B cell (primary cell): ENCODE measurements around the gene RUFY1. TPM values are rescaled to one million over a fixed set of nuclear protein-coding genes. Genes with fewer than 3 reads are reported as not detected.
"Not testable (repeated sequence)": the region's sequence is repeated elsewhere in the genome, so short reads cannot be mapped to it uniquely, and the experiment has no call there.

Experiments used
- ATAC-seq: fragments of 200-7000 bp; cut with Tn5 transposase; one replicate; pipeline ENCODE4 v1.10.0; 2021; ENCODE audit warnings: low read depth, mild to moderate bottlenecking, moderate number of reproducible peaks, moderate library complexity
- CTCF ChIA-PET: fragments of 350-600 bp; sonication (Branson Sonifier 250); formaldehyde crosslinking; loops from one replicate; lab custom pipeline; 2021; ENCODE audit warnings: antibody characterized with exemption, inconsistent platforms; lab: Charles Lee
- POLR2A ChIA-PET: fragments of 350-600 bp; sonication (Branson Sonifier 250); formaldehyde crosslinking; loops from one replicate; lab custom pipeline; 2021; ENCODE audit warnings: antibody characterized with exemption; lab: Charles Lee
- DNase-seq: peaks from one replicate; pipeline ENCODE4 v3.0.0; 2013
- H2AFZ ChIP-seq: 2 replicates; pipeline ENCODE4 v1.6.1; 2012; ENCODE audit warnings: mild to moderate bottlenecking, low read depth, low read length; ENCODE audit not compliant: insufficient read depth, poor library complexity, severe bottlenecking
- H3K27ac ChIP-seq, 2 donors: 1 replicate in 1 of 2; 2 replicates in 1 of 2; pipeline ENCODE4 v1.5.1; 2012 to 2013; ENCODE audit warnings: low read length in 2 of 2, mild to moderate bottlenecking in 2 of 2, moderate library complexity in 1 of 2
- H3K27me3 ChIP-seq, 4 experiments: fragments of 200-600 bp in 1 of 4; sonication (generic) in 1 of 4; replicated peaks in 1 of 4; 1 replicate in 2 of 4; 2 replicates in 2 of 4; pipeline versions ENCODE4 v1.6.1 to v1.7.0; 2013 to 2016; ENCODE audit warnings: low read length in 3 of 4, mild to moderate bottlenecking in 2 of 4, mixed read lengths in 1 of 4, moderate library complexity in 1 of 4; ENCODE audit not compliant: insufficient read depth in 4 of 4, control insufficient read depth in 3 of 4; ENCODE audit errors: control extremely low read depth in 1 of 4
- H3K36me3 ChIP-seq, 2 experiments: replicated peaks in 1 of 2; 1 replicate in 1 of 2; 2 replicates in 1 of 2; pipeline versions ENCODE4 v1.6.1 to v1.7.1; 2013; ENCODE audit warnings: low read length in 1 of 2; ENCODE audit not compliant: insufficient read depth in 2 of 2, control insufficient read depth in 1 of 2; ENCODE audit errors: control extremely low read depth in 1 of 2, extremely low read depth in 1 of 2
- H3K4me1 ChIP-seq, 2 donors: fragments of 200-600 bp in 1 of 2; sonication (generic) in 1 of 2; 1 replicate in 1 of 2; 2 replicates in 1 of 2; pipeline versions ENCODE4 v1.5.1 to v1.6.1; 2013 to 2017; ENCODE audit warnings: low read length in 2 of 2; ENCODE audit not compliant: control insufficient read depth in 2 of 2, insufficient read depth in 2 of 2
- H3K4me2 ChIP-seq: replicated peaks from 2 replicates; pipeline ENCODE3; 2012; ENCODE audit warnings: mild to moderate bottlenecking, low read depth, low read length; ENCODE audit not compliant: poor library complexity, severe bottlenecking
- H3K4me3 ChIP-seq, 5 experiments: fragments of 200-600 bp in 1 of 5; sonication (generic) in 1 of 5; 1 replicate in 3 of 5; 2 replicates in 2 of 5; pipeline versions ENCODE4 v1.5.1 to v1.7.0; 2011 to 2016; ENCODE audit warnings: low read length in 4 of 5, mild to moderate bottlenecking in 4 of 5, low read depth in 2 of 5, control low read depth in 1 of 5, moderate library complexity in 1 of 5; ENCODE audit not compliant: insufficient read depth in 1 of 5; ENCODE audit errors: control extremely low read depth in 1 of 5, extremely low read depth in 1 of 5
- H3K79me2 ChIP-seq: fragments of 200-600 bp; sonication (generic); one replicate; pipeline ENCODE4 v1.6.0; 2016; ENCODE audit warnings: low read length; ENCODE audit not compliant: control insufficient read depth, insufficient read depth
- H3K9ac ChIP-seq: fragments of 200-600 bp; sonication (generic); 2 replicates; pipeline ENCODE4 v1.6.1; 2017; ENCODE audit warnings: mild to moderate bottlenecking, low read length, moderate library complexity
- H3K9me3 ChIP-seq, 3 donors: one replicate each; pipeline versions ENCODE4 v1.6.1 to v1.7.1; 2013; ENCODE audit warnings: low read length in 2 of 3; ENCODE audit not compliant: control insufficient read depth in 2 of 3, insufficient read depth in 1 of 3; ENCODE audit errors: control extremely low read depth in 1 of 3
- H4K20me1 ChIP-seq: 2 replicates; pipeline ENCODE4 v1.6.0; 2012; ENCODE audit warnings: mild to moderate bottlenecking, low read length; ENCODE audit not compliant: insufficient read depth, control insufficient read depth, poor library complexity, severe bottlenecking
- H3K27ac Mint-ChIP-seq: one replicate; pipeline ENCODE4 v1.8.0; 2021; ENCODE audit warnings: mixed read lengths
- H3K27me3 Mint-ChIP-seq: one replicate; pipeline ENCODE4 v1.8.0; 2021; ENCODE audit warnings: mixed read lengths
- H3K4me1 Mint-ChIP-seq: one replicate; pipeline ENCODE4 v1.8.0; 2021; ENCODE audit warnings: mixed read lengths
- H3K4me3 Mint-ChIP-seq: one replicate; pipeline ENCODE4 v1.8.0; 2021; ENCODE audit warnings: mixed read lengths
- H3K9me3 Mint-ChIP-seq: one replicate; pipeline ENCODE4 v1.8.0; 2022; ENCODE audit warnings: mixed read lengths; ENCODE audit not compliant: insufficient read depth
- EZH2 ChIP-seq: IDR thresholded peaks from 2 replicates; pipeline ENCODE4 v1.6.1; 2012; ENCODE audit warnings: borderline replicate concordance, low read depth, mild to moderate bottlenecking, moderate library complexity, low read length; ENCODE audit not compliant: insufficient read depth, poor library complexity, severe bottlenecking
- WGBS: methylation state at CpG from one replicate; pipeline ENCODE4 v1.1.5; 2013; ENCODE audit warnings: missing lambda C conversion rate; ENCODE audit not compliant: insufficient coverage; 5-methylcytosine and 5-hydroxymethylcytosine counted together
- intact Hi-C: fragments of 100-400 bp; cut with micrococcal nuclease; formaldehyde crosslinking; loops from one replicate; pipeline ENCODE4 v1.10.0; 2022
- polyA plus RNA-seq: library from polyadenylated mRNA; depleted of rRNA; stranded (reverse); fragments of >200 nt; gene quantifications from 2 replicates; pipeline ENCODE4 v1.2.3, GENCODE V29; 2012
- total RNA-seq, 2 donors: library from RNA; stranded (reverse); fragments of 120-200 nt in 1 of 2; gene quantifications; 1 replicate in 1 of 2; 2 replicates in 1 of 2; pipeline versions ENCODE4 v1.2.3 to v1.2.4, GENCODE V29; 2013 to 2022
- TF ChIP-seq, protein P1 (sequence below): fragments of 200-600 bp; IDR thresholded peaks from one replicate; pipeline ENCODE4 v1.8.0; 2022; ENCODE audit warnings: antibody characterized with exemption, mild to moderate bottlenecking

Gene RUFY1
- total and polyA plus RNA-seq, 2 donors (not counting 1 experiment from before 2014, with no cell fraction given): 38.5 to 99.8 TPM

GRCh38 chr5:179516221-179516620 is 34.1 kb upstream of the RUFY1 start:
- peaks cover 5% of the 10 kb centered on the region for H3K27me3 Mint-ChIP-seq
- TF ChIP-seq, protein P1, sequence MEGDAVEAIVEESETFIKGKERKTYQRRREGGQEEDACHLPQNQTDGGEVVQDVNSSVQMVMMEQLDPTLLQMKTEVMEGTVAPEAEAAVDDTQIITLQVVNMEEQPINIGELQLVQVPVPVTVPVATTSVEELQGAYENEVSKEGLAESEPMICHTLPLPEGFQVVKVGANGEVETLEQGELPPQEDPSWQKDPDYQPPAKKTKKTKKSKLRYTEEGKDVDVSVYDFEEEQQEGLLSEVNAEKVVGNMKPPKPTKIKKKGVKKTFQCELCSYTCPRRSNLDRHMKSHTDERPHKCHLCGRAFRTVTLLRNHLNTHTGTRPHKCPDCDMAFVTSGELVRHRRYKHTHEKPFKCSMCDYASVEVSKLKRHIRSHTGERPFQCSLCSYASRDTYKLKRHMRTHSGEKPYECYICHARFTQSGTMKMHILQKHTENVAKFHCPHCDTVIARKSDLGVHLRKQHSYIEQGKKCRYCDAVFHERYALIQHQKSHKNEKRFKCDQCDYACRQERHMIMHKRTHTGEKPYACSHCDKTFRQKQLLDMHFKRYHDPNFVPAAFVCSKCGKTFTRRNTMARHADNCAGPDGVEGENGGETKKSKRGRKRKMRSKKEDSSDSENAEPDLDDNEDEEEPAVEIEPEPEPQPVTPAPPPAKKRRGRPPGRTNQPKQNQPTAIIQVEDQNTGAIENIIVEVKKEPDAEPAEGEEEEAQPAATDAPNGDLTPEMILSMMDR: no peak
- no peak for TF ChIP-seq EZH2
- no peak overlapping the region for H3K27ac Mint-ChIP-seq
- ChIA-PET POLR2A (no interaction called here), CTCF (interaction anchor here (1.0 kb wide), 1 partner anchor 80 kb away, joined by 3 read pairs; no protein-coding TSS in a partner anchor)
- Histone ChIP-seq H3K27ac (no peak overlapping the region), H3K9ac (no peak overlapping the region), H3K36me3 (no peaks in the 10 kb centered on the region), H3K4me2 (no peak overlapping the region), H3K79me2 (no peaks in the 10 kb centered on the region), H3K4me1 (no peaks in the 10 kb centered on the region), H2AFZ (no peak overlapping the region), H3K4me3 (no peak overlapping the region), H3K9me3 (peaks cover 0 to 6% (median 0%) of the 10 kb centered on the region in 3 donors), H4K20me1 (no peaks in the 10 kb centered on the region), H3K27me3 (peaks cover 0 to 3% (median 0%) of the 10 kb centered on the region in 4 experiments)
- no peak for DNase-seq
- intact Hi-C loops: no loop called here
- peaks cover 7% of the 10 kb centered on the region for H3K4me1 Mint-ChIP-seq
- no peaks in the 10 kb centered on the region for H3K9me3 Mint-ChIP-seq
- H3K4me3 Mint-ChIP-seq: no peak overlapping the region
- ATAC-seq: no peak
- 94% methylated on average over 9 of the region's 9 CpGs for WGBS

DNA sequence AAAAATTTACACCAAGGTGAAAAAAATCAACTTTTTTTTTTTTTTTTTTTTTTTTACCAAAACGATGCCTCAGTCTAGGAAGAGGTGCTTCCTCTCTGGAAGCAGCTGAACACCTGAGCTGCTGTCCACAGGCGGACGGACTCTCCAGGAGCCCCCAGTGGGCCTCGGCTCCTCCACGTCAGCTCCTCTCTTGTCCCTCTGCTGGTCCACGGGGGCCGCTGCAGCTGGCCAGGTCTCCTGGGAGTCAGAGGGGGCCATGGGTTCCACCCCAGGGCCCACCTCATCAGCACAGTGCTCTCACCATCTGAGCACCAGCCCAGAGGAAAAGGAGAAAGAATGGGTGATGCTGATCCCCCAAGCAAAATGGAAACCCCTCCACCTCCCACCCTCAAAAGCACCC is 32.6 kb upstream of the RUFY1 start:
- POLR2A ChIA-PET, H3K27ac ChIP-seq, ATAC-seq, H3K4me2 ChIP-seq, H3K27me3 Mint-ChIP-seq, H3K4me3 ChIP-seq, CTCF ChIA-PET, H3K27me3 ChIP-seq, H2AFZ ChIP-seq, H3K79me2 ChIP-seq, H3K36me3 ChIP-seq, H3K4me3 Mint-ChIP-seq, H3K27ac Mint-ChIP-seq, H3K4me1 Mint-ChIP-seq, intact Hi-C loops, H4K20me1 ChIP-seq, DNase-seq, H3K4me1 ChIP-seq, H3K9me3 Mint-ChIP-seq, H3K9ac ChIP-seq: not testable (repeated sequence)
- H3K9me3 ChIP-seq: peaks cover 0 to 12% (median 0%) of the 10 kb centered on the region in 3 donors
- no CpG with 5 or more reads among the region's 7 CpGs for WGBS

- H3K27me3 ChIP-seq, H3K27ac Mint-ChIP-seq, H3K79me2 ChIP-seq, H3K4me1 Mint-ChIP-seq, H3K4me1 ChIP-seq, H3K4me3 ChIP-seq, DNase-seq, H3K27ac ChIP-seq, H3K36me3 ChIP-seq, H4K20me1 ChIP-seq, intact Hi-C loops, H3K9ac ChIP-seq, H2AFZ ChIP-seq, POLR2A ChIA-PET, H3K27me3 Mint-ChIP-seq, H3K9me3 Mint-ChIP-seq, H3K4me2 ChIP-seq, CTCF ChIA-PET: not testable (repeated sequence)
- peak overlapping the region; percentile 37 for H3K4me3 Mint-ChIP-seq
- peak; percentile 58 for ATAC-seq
- H3K9me3 ChIP-seq: peaks cover 0 to 12% (median 0%) of the 10 kb centered on the region in 3 donors
- WGBS: no CpG with 5 or more reads among the region's 17 CpGs
Observed at GRCh38 chr5:179518369-179518768, 32.0 kb upstream of the RUFY1 start.
